Endothelial cell of umbilical vein (primary cell): ENCODE measurements around the gene MAD2L2. TPM values are rescaled to one million over a fixed set of nuclear protein-coding genes. Genes with fewer than 3 reads are reported as not detected.

ENCODE experiments used
- BruUV-seq: library from RNA; stranded (reverse); fragments of 400-500 nt; replicated peaks from 2 replicates; lab custom pipeline; 2021; lab: Mats Ljungman, UMichigan
- CTCF ChIA-PET: fragments of 300-600, 350-600 bp; sonication (Branson Sonifier 250); formaldehyde crosslinking; loops from one replicate; lab custom pipeline; 2021; ENCODE audit warnings: antibody characterized with exemption, inconsistent platforms; lab: Charles Lee
- POLR2A ChIA-PET: fragments of 300-600, 350-600 bp; sonication (Branson Sonifier 250); formaldehyde crosslinking; loops from one replicate; lab custom pipeline; 2021; ENCODE audit warnings: antibody characterized with exemption, inconsistent platforms; lab: Charles Lee
- DNase-seq: peaks from one replicate; pipeline ENCODE4 v3.0.0-alpha.2; 2011; ENCODE audit warnings: low read depth, low spot score
- FAIRE-seq: peaks from 2 replicates; lab custom pipeline; 2011; peaks lifted over from hg19 to GRCh38; lab: Jason Lieb, UNC
- H2AFZ ChIP-seq: 2 replicates; pipeline ENCODE4 v1.6.0; 2012; ENCODE audit warnings: low read depth, low read length, control low read depth, inconsistent platforms
- H3K27ac ChIP-seq: 2 replicates; pipeline ENCODE4 v1.5.1; 2011; ENCODE audit warnings: low read depth, mild to moderate bottlenecking, control low read depth, low read length, moderate library complexity; ENCODE audit not compliant: insufficient read depth
- H3K27me3 ChIP-seq, 2 experiments: 2 replicates each; pipeline versions ENCODE4 v1.6.0 to v1.6.1; 2011; ENCODE audit warnings: low read length in 2 of 2, mixed read lengths in 1 of 2; ENCODE audit not compliant: control insufficient read depth in 2 of 2, insufficient read depth in 2 of 2
- H3K36me3 ChIP-seq, 2 experiments: 2 replicates in 1 of 2; 3 replicates in 1 of 2; pipeline ENCODE4 v1.5.1; 2011; ENCODE audit warnings: low read length in 2 of 2, mild to moderate bottlenecking in 1 of 2, moderate library complexity in 1 of 2; ENCODE audit not compliant: control insufficient read depth in 2 of 2, insufficient read depth in 2 of 2; ENCODE audit errors: extremely low read depth in 1 of 2
- H3K4me1 ChIP-seq: 3 replicates; pipeline ENCODE4 v1.5.1; 2011; ENCODE audit warnings: mild to moderate bottlenecking, low read length; ENCODE audit not compliant: control insufficient read depth, insufficient read depth; ENCODE audit errors: extremely low read depth
- H3K4me2 ChIP-seq: 2 replicates; pipeline ENCODE4 v1.6.1; 2011; ENCODE audit warnings: low read length, control low read depth, mixed read lengths; ENCODE audit not compliant: insufficient read depth
- H3K4me3 ChIP-seq, 3 experiments: fragments of 200-600 bp in 1 of 3; sonication (generic), shearing (Covaris generic) in 1 of 3; replicated peaks in 1 of 3; 2 replicates each; pipeline ENCODE4 v1.5.1; 2011 to 2016; ENCODE audit warnings: control low read depth in 3 of 3, low read length in 3 of 3, mild to moderate bottlenecking in 2 of 3, inconsistent platforms in 1 of 3, low read depth in 1 of 3, moderate library complexity in 1 of 3; ENCODE audit not compliant: insufficient read depth in 1 of 3
- H3K79me2 ChIP-seq: 2 replicates; pipeline ENCODE4 v1.6.0; 2012; ENCODE audit warnings: low read length, inconsistent platforms; ENCODE audit not compliant: control insufficient read depth, insufficient read depth
- H3K9ac ChIP-seq: replicated peaks from 2 replicates; pipeline ENCODE3; 2011; ENCODE audit warnings: low read length, control low read depth; ENCODE audit not compliant: insufficient read depth; ENCODE audit errors: extremely low read depth
- H3K9me1 ChIP-seq: replicated peaks from 3 replicates; pipeline ENCODE4 v1.6.0; 2011; ENCODE audit warnings: mild to moderate bottlenecking, low read length; ENCODE audit not compliant: control insufficient read depth, insufficient read depth; ENCODE audit errors: extremely low read depth
- H3K9me3 ChIP-seq: replicated peaks from 2 replicates; pipeline ENCODE4 v1.5.1; 2012; ENCODE audit warnings: low read length, inconsistent platforms; ENCODE audit not compliant: control insufficient read depth, insufficient read depth
- H4K20me1 ChIP-seq: replicated peaks from 2 replicates; pipeline ENCODE3; 2011; ENCODE audit warnings: mild to moderate bottlenecking, low read length; ENCODE audit not compliant: control insufficient read depth, insufficient read depth; ENCODE audit errors: extremely low read depth
- EZH2 ChIP-seq: IDR thresholded peaks from 2 replicates; pipeline ENCODE4 v1.6.1; 2012; ENCODE audit warnings: borderline replicate concordance, low read depth, mild to moderate bottlenecking, moderate library complexity, low read length, inconsistent platforms; ENCODE audit not compliant: severe bottlenecking
- FOS ChIP-seq: IDR thresholded peaks from 2 replicates; pipeline ENCODE4 v1.6.1; 2011; ENCODE audit warnings: mild to moderate bottlenecking, low read length, moderate library complexity, borderline replicate concordance; ENCODE audit not compliant: insufficient read depth
- GATA2 ChIP-seq: IDR thresholded peaks from 2 replicates; pipeline ENCODE4 v1.7.0; 2011; ENCODE audit warnings: low read depth, mild to moderate bottlenecking, moderate library complexity, mixed read lengths, low read length; ENCODE audit not compliant: insufficient read length, insufficient read depth
- JUN ChIP-seq: IDR thresholded peaks from 2 replicates; pipeline ENCODE4 v1.6.1; 2011; ENCODE audit warnings: borderline replicate concordance, low read depth; ENCODE audit not compliant: insufficient read length, insufficient read depth
- MYC ChIP-seq: IDR thresholded peaks from one replicate; pipeline ENCODE4 v1.6.1; 2011; ENCODE audit warnings: mild to moderate bottlenecking, low read depth, low read length
- POLR2A ChIP-seq: IDR thresholded peaks from 2 replicates; pipeline ENCODE4 v1.6.1; 2012; ENCODE audit warnings: low read depth, mild to moderate bottlenecking, control low read depth, low read length
- POLR2AphosphoS5 ChIP-seq: IDR thresholded peaks from 2 replicates; pipeline ENCODE4 v1.6.1; 2012; ENCODE audit warnings: low read depth, mild to moderate bottlenecking, control low read depth, low read length, moderate library complexity; ENCODE audit not compliant: insufficient read depth
- dilution Hi-C: fragments of 300-500 bp; cut with MboI; formaldehyde crosslinking; loops from one replicate; pipeline ENCODE4 v1.15.0; 2019; ENCODE audit warnings: low sequenced_read_pairs; ENCODE audit not compliant: extremely low pct_ligation_motif_present
- intact Hi-C: fragments of 100-400 bp; cut with micrococcal nuclease; formaldehyde crosslinking; loops from one replicate; pipeline ENCODE4 v1.10.0; 2022
- polyA plus RNA-seq, 4 experiments: library from polyadenylated mRNA; depleted of rRNA in 3 of 4; stranded (reverse) in 3 of 4; unstranded in 1 of 4; fragments of >200 nt; gene quantifications; 2 replicates each; pipeline versions ENCODE4 v1.2.1 to v1.2.3, GENCODE V29; 2011 to 2012; ENCODE audit warnings: missing spikeins in 1 of 4
- total RNA-seq: library from RNA; stranded (reverse); gene quantifications from 2 replicates; pipeline ENCODE4 v1.2.3, GENCODE V29; 2021
- TF ChIP-seq, protein P1 (sequence below), 2 donors: IDR thresholded peaks; 1 replicate in 1 of 2; 2 replicates in 1 of 2; pipeline ENCODE4 v1.5.1; 2011; ENCODE audit warnings: low read length in 2 of 2, mild to moderate bottlenecking in 2 of 2, moderate library complexity in 2 of 2, control low read depth in 1 of 2, inconsistent platforms in 1 of 2, low read depth in 1 of 2; ENCODE audit not compliant: insufficient read depth in 1 of 2; ENCODE audit errors: extremely low read depth in 1 of 2
- TF ChIP-seq, protein P2 (sequence below): IDR thresholded peaks from 2 replicates; pipeline ENCODE4 v1.6.1; 2011; ENCODE audit not compliant: insufficient read depth, insufficient read length

The MAD2L2 gene
- total and polyA plus RNA-seq, 2 donors (not counting 3 experiments of a cell fraction or from before 2014, with no cell fraction given), result 35.9 to 74.2 TPM

DNA sequence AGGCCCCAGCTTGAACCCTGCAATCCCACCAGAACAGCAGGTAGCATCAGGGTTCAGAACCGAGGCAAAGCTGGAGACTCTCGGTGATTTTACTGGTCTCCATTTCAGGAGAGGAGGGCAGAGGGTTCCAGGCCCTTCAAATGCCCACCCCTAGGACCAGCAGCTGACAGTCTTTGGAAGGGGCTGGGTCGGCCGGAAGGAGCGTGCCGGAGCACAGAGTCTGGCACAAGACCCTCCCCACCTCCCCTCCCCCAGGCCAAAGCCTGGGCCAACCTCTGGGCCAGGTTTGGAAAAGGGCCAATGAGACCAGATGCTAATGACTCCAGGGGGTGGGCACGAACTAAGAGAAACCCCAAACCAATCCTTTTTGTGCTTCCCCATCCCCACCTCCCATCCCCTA lies 33.6 kb downstream of the MAD2L2 start:
- Histone ChIP-seq H3K4me3 (no peak overlapping the region), H3K9me1 (no peaks in the 10 kb centered on the region), H3K4me2 (no peak overlapping the region), H3K79me2 (no peaks in the 10 kb centered on the region), H4K20me1 (no peaks in the 10 kb centered on the region), H2AFZ (no peak overlapping the region), H3K36me3 (no peaks in the 10 kb centered on the region), H3K27me3 (no peaks in the 10 kb centered on the region), H3K4me1 (no peaks in the 10 kb centered on the region), H3K9ac (no peak overlapping the region), H3K27ac (no peak overlapping the region), H3K9me3 (no peaks in the 10 kb centered on the region)
- FAIRE-seq (no peak), DNase-seq (no peak)
- ChIA-PET POLR2A (interaction anchor here (0.6 to 1.3 kb wide), 2 partner anchors 260 to 375 kb away, joined by 3 read pairs; no protein-coding TSS in a partner anchor), CTCF (interaction anchor here (3.7 to 12.8 kb wide), 3 partner anchors 17 to 610 kb away, joined by 45 to 373 read pairs (median 135); partner anchors contain the start of gene FBXO6)
- TF ChIP-seq POLR2A, result no peak
- TF ChIP-seq, protein P1, sequence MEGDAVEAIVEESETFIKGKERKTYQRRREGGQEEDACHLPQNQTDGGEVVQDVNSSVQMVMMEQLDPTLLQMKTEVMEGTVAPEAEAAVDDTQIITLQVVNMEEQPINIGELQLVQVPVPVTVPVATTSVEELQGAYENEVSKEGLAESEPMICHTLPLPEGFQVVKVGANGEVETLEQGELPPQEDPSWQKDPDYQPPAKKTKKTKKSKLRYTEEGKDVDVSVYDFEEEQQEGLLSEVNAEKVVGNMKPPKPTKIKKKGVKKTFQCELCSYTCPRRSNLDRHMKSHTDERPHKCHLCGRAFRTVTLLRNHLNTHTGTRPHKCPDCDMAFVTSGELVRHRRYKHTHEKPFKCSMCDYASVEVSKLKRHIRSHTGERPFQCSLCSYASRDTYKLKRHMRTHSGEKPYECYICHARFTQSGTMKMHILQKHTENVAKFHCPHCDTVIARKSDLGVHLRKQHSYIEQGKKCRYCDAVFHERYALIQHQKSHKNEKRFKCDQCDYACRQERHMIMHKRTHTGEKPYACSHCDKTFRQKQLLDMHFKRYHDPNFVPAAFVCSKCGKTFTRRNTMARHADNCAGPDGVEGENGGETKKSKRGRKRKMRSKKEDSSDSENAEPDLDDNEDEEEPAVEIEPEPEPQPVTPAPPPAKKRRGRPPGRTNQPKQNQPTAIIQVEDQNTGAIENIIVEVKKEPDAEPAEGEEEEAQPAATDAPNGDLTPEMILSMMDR (IDR thresholded peaks at IDR 0.05; ENCODE audit: extremely low read depth in 1 of 2, insufficient read depth in 1 of 2, low read depth in 1 of 2, low read length in 2 of 2), result no peak
- TF ChIP-seq, protein P2, sequence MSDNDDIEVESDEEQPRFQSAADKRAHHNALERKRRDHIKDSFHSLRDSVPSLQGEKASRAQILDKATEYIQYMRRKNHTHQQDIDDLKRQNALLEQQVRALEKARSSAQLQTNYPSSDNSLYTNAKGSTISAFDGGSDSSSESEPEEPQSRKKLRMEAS, result no peak
- BruUV-seq, result no TSS peak
- intact Hi-C loops, result no loop called here
- dilution Hi-C loops, result no loop called here

DNA sequence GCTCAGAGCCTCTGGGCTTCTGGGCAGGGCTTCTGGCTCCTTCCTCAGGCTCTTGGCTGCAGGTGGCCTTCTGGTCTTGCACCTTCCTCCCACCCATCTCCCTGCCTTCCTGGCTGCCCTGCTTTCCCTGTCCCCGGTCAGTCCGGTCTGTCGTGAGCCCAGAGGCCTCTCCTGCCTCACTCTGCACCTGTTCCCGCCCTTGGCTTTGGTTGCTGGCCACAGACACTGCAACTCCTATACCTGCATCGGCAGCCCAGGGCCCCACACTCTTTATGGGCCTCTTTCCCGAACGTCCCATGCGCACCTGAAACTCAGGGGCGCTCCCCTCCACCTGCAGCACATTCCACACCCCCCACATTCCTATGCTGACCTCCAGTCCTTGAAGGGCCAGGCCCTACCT lies 34.6 kb downstream of the MAD2L2 start:
- Histone ChIP-seq H3K9ac (no peak overlapping the region), H3K9me3 (no peaks in the 10 kb centered on the region), H2AFZ (no peak overlapping the region), H3K36me3 (no peaks in the 10 kb centered on the region), H4K20me1 (no peaks in the 10 kb centered on the region), H3K79me2 (no peaks in the 10 kb centered on the region), H3K4me3 (no peak overlapping the region), H3K4me2 (no peak overlapping the region), H3K4me1 (no peaks in the 10 kb centered on the region), H3K9me1 (no peaks in the 10 kb centered on the region), H3K27ac (no peak overlapping the region), H3K27me3 (no peaks in the 10 kb centered on the region)
- dilution Hi-C loops, result no loop called here
- TF ChIP-seq POLR2AphosphoS5 (no peak), GATA2 (no peak), JUN (no peak), EZH2 (no peak), POLR2A (no peak), FOS (no peak), MYC (no peak)
- TF ChIP-seq, protein P1 (IDR thresholded peaks at IDR 0.05; ENCODE audit: extremely low read depth in 1 of 2, insufficient read depth in 1 of 2, low read depth in 1 of 2, low read length in 2 of 2), result no peak
- TF ChIP-seq, protein P2, result no peak
- BruUV-seq, result no TSS peak
- DNase-seq (no peak), FAIRE-seq (no peak)
- CTCF ChIA-PET, result interaction anchor here (0.6 to 12.8 kb wide), 43 partner anchors 7 to 645 kb away, joined by 3 to 373 read pairs (median 5); partner anchors contain the start of genes AGTRAP, EXOSC10, FBXO2 and FBXO44
- intact Hi-C loops, result no loop called here
- POLR2A ChIA-PET, result interaction anchor here (1.2 kb wide), 1 partner anchor 609 kb away, joined by 3 read pairs; no protein-coding TSS in a partner anchor
